Loucy (cell line): ENCODE results near the gene DCLRE1C.

Experiments used
- H2AFZ ChIP-seq: fragments of 200-600 bp; sonication (generic); 2 replicates; pipeline ENCODE4 v1.6.0; 2016; ENCODE audit warnings: antibody characterized with exemption, mild to moderate bottlenecking, low read length, moderate library complexity
- H3F3A ChIP-seq: fragments of 200-600 bp; 2 replicates; pipeline ENCODE4 v1.6.0; 2016; ENCODE audit warnings: antibody characterized with exemption, low read depth, mild to moderate bottlenecking
- H3K27me3 ChIP-seq: fragments of 200-600 bp; sonication (generic); 2 replicates; pipeline ENCODE4 v1.6.1; 2014; ENCODE audit warnings: low read length, mild to moderate bottlenecking; ENCODE audit not compliant: insufficient read depth, poor library complexity, severe bottlenecking
- H3K36me3 ChIP-seq: fragments of 200-600 bp; sonication (generic); 2 replicates; pipeline ENCODE4 v1.6.1; 2016; ENCODE audit warnings: low read length; ENCODE audit not compliant: insufficient read depth
- H3K4me1 ChIP-seq: fragments of 200-600 bp; sonication (generic); 2 replicates; pipeline ENCODE4 v1.5.1; 2014; ENCODE audit warnings: low read length, mild to moderate bottlenecking; ENCODE audit not compliant: insufficient read depth, poor library complexity, severe bottlenecking
- H3K4me2 ChIP-seq: fragments of 200-600 bp; sonication (generic); 2 replicates; pipeline ENCODE4 v1.6.0; 2014; ENCODE audit warnings: antibody characterized with exemption, low read length, low read depth, mild to moderate bottlenecking; ENCODE audit not compliant: poor library complexity, severe bottlenecking
- H3K4me3 ChIP-seq: fragments of 200-600 bp; sonication (generic); 2 replicates; pipeline ENCODE4 v1.5.1; 2014; ENCODE audit warnings: low read length, mild to moderate bottlenecking, mixed read lengths; ENCODE audit not compliant: poor library complexity, severe bottlenecking
- H3K79me2 ChIP-seq: fragments of 200-600 bp; sonication (generic); 2 replicates; pipeline ENCODE4 v1.6.1; 2014; ENCODE audit warnings: low read length; ENCODE audit not compliant: insufficient read depth
- H3K9ac ChIP-seq: fragments of 200-600 bp; sonication (generic); 2 replicates; pipeline ENCODE4 v1.6.0; 2014; ENCODE audit warnings: mild to moderate bottlenecking, low read depth, low read length, moderate library complexity; ENCODE audit not compliant: poor library complexity, severe bottlenecking
- H3K9me2 ChIP-seq: fragments of 200-600 bp; sonication (generic); replicated peaks from 2 replicates; pipeline ENCODE4 v1.6.1; 2016; ENCODE audit warnings: low read depth, low read length, mixed read lengths
- H3K9me3 ChIP-seq: fragments of 200-600 bp; sonication (generic); 2 replicates; pipeline ENCODE4 v1.6.1; 2014; ENCODE audit warnings: mild to moderate bottlenecking, antibody characterized with exemption, low read length, low read depth; ENCODE audit not compliant: insufficient read depth
- H4K20me1 ChIP-seq: fragments of 200-600 bp; sonication (generic); 2 replicates; pipeline ENCODE4 v1.6.0; 2014; ENCODE audit warnings: antibody characterized with exemption, low read length, mild to moderate bottlenecking; ENCODE audit not compliant: insufficient read depth, poor library complexity, severe bottlenecking
- EZH2phosphoT487 ChIP-seq: fragments of 200-600 bp; IDR thresholded peaks from 2 replicates; pipeline ENCODE4 v1.6.1; 2018; ENCODE audit warnings: antibody characterized with exemption, mild to moderate bottlenecking, moderate library complexity, borderline replicate concordance
- TF ChIP-seq, protein P1 (sequence below): fragments of 200-600 bp; sonication (generic); conservative IDR thresholded peaks from 2 replicates; pipeline ENCODE4 v1.5.1; 2014; ENCODE audit warnings: mild to moderate bottlenecking, antibody characterized with exemption, low read length

Gene DCLRE1C

DNA sequence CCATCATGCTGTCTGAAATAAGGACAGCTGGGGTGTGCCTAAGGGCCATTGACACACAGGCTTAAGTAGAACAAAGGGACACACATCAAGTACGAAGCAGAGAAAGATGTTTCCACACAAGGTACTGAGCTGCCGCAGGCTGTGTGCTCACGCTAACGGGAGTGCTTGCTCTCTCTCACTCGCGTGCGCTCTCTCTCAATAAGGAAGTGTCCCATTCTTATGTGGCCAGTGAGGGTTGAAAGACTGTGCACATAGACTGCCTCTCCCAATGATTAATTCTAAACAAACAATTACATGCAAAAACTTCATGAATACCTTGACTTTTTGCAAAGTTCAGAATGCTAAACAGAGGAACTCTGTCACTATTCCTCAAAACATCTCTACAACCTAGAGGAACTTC lies 29.9 kb downstream of the DCLRE1C start:
- H3K4me2 ChIP-seq, result no peak overlapping the region
- H2AFZ ChIP-seq, result no peak overlapping the region
- no peaks in the 10 kb centered on the region for H3K27me3 ChIP-seq
- H3K9me2 ChIP-seq, result no peaks in the 10 kb centered on the region
- no peaks in the 10 kb centered on the region for H4K20me1 ChIP-seq
- no peaks in the 10 kb centered on the region for H3K79me2 ChIP-seq
- no peak for TF ChIP-seq EZH2phosphoT487
- TF ChIP-seq, protein P1, sequence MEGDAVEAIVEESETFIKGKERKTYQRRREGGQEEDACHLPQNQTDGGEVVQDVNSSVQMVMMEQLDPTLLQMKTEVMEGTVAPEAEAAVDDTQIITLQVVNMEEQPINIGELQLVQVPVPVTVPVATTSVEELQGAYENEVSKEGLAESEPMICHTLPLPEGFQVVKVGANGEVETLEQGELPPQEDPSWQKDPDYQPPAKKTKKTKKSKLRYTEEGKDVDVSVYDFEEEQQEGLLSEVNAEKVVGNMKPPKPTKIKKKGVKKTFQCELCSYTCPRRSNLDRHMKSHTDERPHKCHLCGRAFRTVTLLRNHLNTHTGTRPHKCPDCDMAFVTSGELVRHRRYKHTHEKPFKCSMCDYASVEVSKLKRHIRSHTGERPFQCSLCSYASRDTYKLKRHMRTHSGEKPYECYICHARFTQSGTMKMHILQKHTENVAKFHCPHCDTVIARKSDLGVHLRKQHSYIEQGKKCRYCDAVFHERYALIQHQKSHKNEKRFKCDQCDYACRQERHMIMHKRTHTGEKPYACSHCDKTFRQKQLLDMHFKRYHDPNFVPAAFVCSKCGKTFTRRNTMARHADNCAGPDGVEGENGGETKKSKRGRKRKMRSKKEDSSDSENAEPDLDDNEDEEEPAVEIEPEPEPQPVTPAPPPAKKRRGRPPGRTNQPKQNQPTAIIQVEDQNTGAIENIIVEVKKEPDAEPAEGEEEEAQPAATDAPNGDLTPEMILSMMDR, result no peak
- H3K9ac ChIP-seq, result no peak overlapping the region
- peaks cover 88% of the 10 kb centered on the region; the same call in 1 of the 2 replicates for H3K36me3 ChIP-seq
- no peaks in the 10 kb centered on the region for H3F3A ChIP-seq
- no peak overlapping the region for H3K4me3 ChIP-seq
- H3K4me1 ChIP-seq, result no peaks in the 10 kb centered on the region
- H3K9me3 ChIP-seq, result no peaks in the 10 kb centered on the region

DNA sequence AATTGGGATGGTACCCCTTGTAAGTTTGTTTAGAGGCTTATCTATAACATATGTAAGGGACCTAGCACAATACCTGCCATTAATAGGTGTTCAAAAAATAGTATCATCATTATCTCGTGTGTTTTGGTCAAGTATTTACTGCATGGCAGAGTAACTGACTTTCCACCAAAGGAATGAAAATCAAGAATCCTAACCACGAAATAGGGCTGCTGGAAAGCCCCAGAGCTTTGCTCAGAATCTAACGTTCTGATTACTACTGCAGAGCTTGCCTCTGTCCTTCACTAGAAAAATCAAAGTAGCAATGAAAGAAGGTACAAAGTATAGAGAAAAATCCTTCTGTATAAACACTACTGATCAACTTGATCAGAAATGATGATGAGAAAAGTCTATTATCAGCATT lies 34.9 kb downstream of the DCLRE1C start:
- Histone ChIP-seq H3K4me3 (no peak overlapping the region), H3K9me2 (no peaks in the 10 kb centered on the region), H3F3A (no peaks in the 10 kb centered on the region), H2AFZ (no peak overlapping the region), H3K36me3 (peaks cover 93% of the 10 kb centered on the region), H3K79me2 (no peaks in the 10 kb centered on the region; the same call in 1 of the 2 replicates), H3K27me3 (no peaks in the 10 kb centered on the region), H3K9me3 (peaks cover 22% of the 10 kb centered on the region; the same call in 1 of the 2 replicates), H3K4me2 (no peak overlapping the region), H3K4me1 (no peaks in the 10 kb centered on the region), H4K20me1 (no peaks in the 10 kb centered on the region), H3K9ac (no peak overlapping the region)
- no peak for TF ChIP-seq EZH2phosphoT487
- TF ChIP-seq, protein P1, result no peak

DNA sequence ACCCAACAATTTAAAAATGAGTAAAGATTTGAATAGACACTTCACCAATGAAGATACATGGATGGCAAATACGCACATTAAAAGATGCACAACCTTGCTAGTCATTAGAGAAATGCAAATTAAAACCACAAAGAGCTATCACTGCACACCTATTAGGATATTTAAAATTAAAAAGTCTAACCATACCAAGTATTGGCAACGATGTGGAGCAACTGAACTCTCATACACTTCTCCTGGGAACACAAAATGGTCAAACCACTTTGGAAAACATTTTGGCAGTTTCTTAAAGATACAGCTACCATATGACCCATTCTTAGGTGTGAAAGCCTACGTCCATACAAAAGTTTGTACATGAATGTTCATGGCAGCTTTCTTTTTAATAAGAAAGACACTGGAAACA lies 36.1 kb downstream of the DCLRE1C start:
- Histone ChIP-seq H3K36me3 (peaks cover 90% of the 10 kb centered on the region), H3K79me2 (no peaks in the 10 kb centered on the region; the same call in none of the 2 replicates), H3K9me3 (peaks cover 22% of the 10 kb centered on the region; the same call in 1 of the 2 replicates)

More for the DNA sequence above, 36.1 kb downstream of the DCLRE1C start:
- no peak overlapping the region for H2AFZ ChIP-seq
- H3K27me3 ChIP-seq, result no peaks in the 10 kb centered on the region
- H3K9ac ChIP-seq, result no peak overlapping the region
- no peaks in the 10 kb centered on the region for H3F3A ChIP-seq
- no peaks in the 10 kb centered on the region for H3K4me1 ChIP-seq
- TF ChIP-seq EZH2phosphoT487, result no peak
- TF ChIP-seq, protein P1, result no peak
- H3K4me3 ChIP-seq, result no peak overlapping the region
- H3K4me2 ChIP-seq, result no peak overlapping the region
- H3K9me2 ChIP-seq, result no peaks in the 10 kb centered on the region
- no peaks in the 10 kb centered on the region for H4K20me1 ChIP-seq
